ENCODE results near the gene ADCY7. TPM values are rescaled to one million over a fixed set of nuclear protein-coding genes. Genes with fewer than 3 reads are reported as not detected.
A peak's percentile ranks its signal among the peaks of the same experiment; 100 is the strongest.

ADCY7 gene
- total RNA-seq, 2 donors from 2014 or later, result 30.1 to 37.2 TPM

- WGBS, 2 experiments (ENCODE audit: insufficient coverage in 1 of 2, insufficient read length in 1 of 2), result 89 to 91% methylated on average over 14 to 16 of the region's 16 CpGs
- peak overlapping the region; percentile 49 for H3K27ac Mint-ChIP-seq
Observed at GRCh38 chr16:50263060-50263909, 3.1 kb upstream of the ADCY7 start.

GRCh38 chr16:50263940-50264929, 2.1 kb upstream of the ADCY7 start:
- TF ChIP-seq CTCF (conservative IDR thresholded peaks at IDR 0.05), result no peak
- no peak overlapping the region for H3K27ac Mint-ChIP-seq
- H3K9me3 Mint-ChIP-seq, result peaks cover 2% of the 10 kb centered on the region
- H3K27ac ChIP-seq (ENCODE audit: low read depth, low read length), result no peak overlapping the region
- peaks cover 19% of the 10 kb centered on the region for H3K4me1 Mint-ChIP-seq
- no peak overlapping the region for H3K4me3 Mint-ChIP-seq
- H3K9me3 ChIP-seq (ENCODE audit: control insufficient read depth, low read length), result no peaks in the 10 kb centered on the region
- H3K4me1 ChIP-seq (ENCODE audit: control insufficient read depth, insufficient read depth, low read length), result peaks cover 3% of the 10 kb centered on the region
- DNase-seq, result peak; percentile 32
- H3K9ac ChIP-seq (ENCODE audit: extremely low read depth, low read length, poor library complexity, severe bottlenecking), result no peak overlapping the region
- H3K36me3 ChIP-seq (ENCODE audit: control insufficient read depth, insufficient read depth, low read length), result no peaks in the 10 kb centered on the region
- no peak overlapping the region for H3K4me3 ChIP-seq (ENCODE audit: low read length)
- H3K27me3 Mint-ChIP-seq (ENCODE audit: insufficient read depth), result peaks cover 2% of the 10 kb centered on the region
- H3K36me3 Mint-ChIP-seq (ENCODE audit: low read depth), result peaks cover 5% of the 10 kb centered on the region
- WGBS, 2 experiments (ENCODE audit: insufficient coverage in 1 of 2, insufficient read length in 1 of 2), result 90 to 92% methylated on average over 5 to 7 of the region's 8 CpGs
- no peaks in the 10 kb centered on the region for H3K27me3 ChIP-seq (ENCODE audit: control insufficient read depth, insufficient read depth, low read length, poor library complexity, severe bottlenecking)

More at GRCh38 chr16:50263060-50263909, 3.1 kb upstream of the ADCY7 start:
- TF ChIP-seq CTCF (conservative IDR thresholded peaks at IDR 0.05), result no peak
- no peak overlapping the region for H3K9ac ChIP-seq (ENCODE audit: extremely low read depth, low read length, poor library complexity, severe bottlenecking)
- H3K27ac ChIP-seq (ENCODE audit: low read depth, low read length), result no peak overlapping the region
- no peaks in the 10 kb centered on the region for H3K27me3 ChIP-seq (ENCODE audit: control insufficient read depth, insufficient read depth, low read length, poor library complexity, severe bottlenecking)
- H3K4me1 ChIP-seq (ENCODE audit: control insufficient read depth, insufficient read depth, low read length), result peaks cover 3% of the 10 kb centered on the region
- Mint-ChIP-seq H3K27me3 (ENCODE audit: insufficient read depth) (peaks cover 2% of the 10 kb centered on the region), H3K4me3 (no peak overlapping the region), H3K9me3 (peaks cover 2% of the 10 kb centered on the region), H3K4me1 (peaks cover 21% of the 10 kb centered on the region), H3K36me3 (ENCODE audit: low read depth) (peaks cover 5% of the 10 kb centered on the region)
- no peaks in the 10 kb centered on the region for H3K9me3 ChIP-seq (ENCODE audit: control insufficient read depth, low read length)
- DNase-seq, result peak; percentile 49
- H3K36me3 ChIP-seq (ENCODE audit: control insufficient read depth, insufficient read depth, low read length), result no peaks in the 10 kb centered on the region
- H3K4me3 ChIP-seq (ENCODE audit: low read length), result no peak overlapping the region

GRCh38 chr16:50265260-50265659, 1.1 kb upstream of the ADCY7 start:
- Histone ChIP-seq H3K27ac (ENCODE audit: low read depth, low read length) (no peak overlapping the region), H3K9ac (ENCODE audit: extremely low read depth, low read length, poor library complexity, severe bottlenecking) (no peak overlapping the region), H3K9me3 (ENCODE audit: control insufficient read depth, low read length) (no peaks in the 10 kb centered on the region), H3K4me1 (ENCODE audit: control insufficient read depth, insufficient read depth, low read length) (peaks cover 3% of the 10 kb centered on the region), H3K36me3 (ENCODE audit: control insufficient read depth, insufficient read depth, low read length) (no peaks in the 10 kb centered on the region), H3K4me3 (ENCODE audit: low read length) (no peak overlapping the region), H3K27me3 (ENCODE audit: control insufficient read depth, insufficient read depth, low read length, poor library complexity, severe bottlenecking) (no peaks in the 10 kb centered on the region)
- 77% methylated on average over 2 of the region's 2 CpGs; no CpG with 5 or more reads in 1 of the 2 experiments for WGBS, 2 experiments (ENCODE audit: insufficient coverage in 1 of 2, insufficient read length in 1 of 2)
- Mint-ChIP-seq H3K36me3 (ENCODE audit: low read depth) (no peaks in the 10 kb centered on the region), H3K9me3 (no peaks in the 10 kb centered on the region), H3K27ac (no peak overlapping the region), H3K27me3 (ENCODE audit: insufficient read depth) (no peaks in the 10 kb centered on the region), H3K4me1 (peaks cover 19% of the 10 kb centered on the region), H3K4me3 (no peak overlapping the region)
- peak; percentile 73 for DNase-seq
- peak; percentile 67 for TF ChIP-seq CTCF (conservative IDR thresholded peaks at IDR 0.05)
